ENCODE data around the gene GATC. TPM values are rescaled to one million over a fixed set of nuclear protein-coding genes. Genes with fewer than 3 reads are reported as not detected.

GATC gene
- total and polyA plus RNA-seq, 2 donors (not counting 1 experiment from before 2014, with no cell fraction given): 15.0 to 26.0 TPM

GRCh38 chr12:120468821-120469449 is 22.7 kb downstream of the GATC start:
- peaks cover 71% of the 10 kb centered on the region for H3K79me2 ChIP-seq (ENCODE audit: control insufficient read depth, insufficient read depth, low read length)
- peaks cover 20% of the 10 kb centered on the region in 2 donors for H3K4me1 ChIP-seq (ENCODE audit: control insufficient read depth in 2 of 2, insufficient read depth in 2 of 2, low read length in 2 of 2)
- ChIA-PET POLR2A (interaction anchor here (0.5 to 2.1 kb wide), 6 partner anchors 22 to 1100 kb away, joined by 3 to 26 read pairs (median 8); partner anchors contain the start of genes DYNLL1, RNU4-1 and RNU4-2), CTCF (interaction anchor here (0.6 to 3.0 kb wide), 16 partner anchors 11 to 614 kb away, joined by 3 to 13 read pairs (median 4); partner anchors contain the start of genes DYNLL1, GATC, SIRT4 and TRIAP1)
- H3K36me3 ChIP-seq (replicated peaks in 1 of 2; ENCODE audit: control extremely low read depth in 1 of 2, control insufficient read depth in 1 of 2, extremely low read depth in 1 of 2, insufficient read depth in 2 of 2, low read length in 1 of 2): peaks cover 5 to 25% of the 10 kb centered on the region in 2 experiments
- no peak for DNase-seq
- ATAC-seq (ENCODE audit: low read depth): peak; percentile 67
- peak overlapping the region; percentile 89 for H3K27ac Mint-ChIP-seq
- H3K4me1 Mint-ChIP-seq: peaks cover 33% of the 10 kb centered on the region
- TF ChIP-seq, protein P1, sequence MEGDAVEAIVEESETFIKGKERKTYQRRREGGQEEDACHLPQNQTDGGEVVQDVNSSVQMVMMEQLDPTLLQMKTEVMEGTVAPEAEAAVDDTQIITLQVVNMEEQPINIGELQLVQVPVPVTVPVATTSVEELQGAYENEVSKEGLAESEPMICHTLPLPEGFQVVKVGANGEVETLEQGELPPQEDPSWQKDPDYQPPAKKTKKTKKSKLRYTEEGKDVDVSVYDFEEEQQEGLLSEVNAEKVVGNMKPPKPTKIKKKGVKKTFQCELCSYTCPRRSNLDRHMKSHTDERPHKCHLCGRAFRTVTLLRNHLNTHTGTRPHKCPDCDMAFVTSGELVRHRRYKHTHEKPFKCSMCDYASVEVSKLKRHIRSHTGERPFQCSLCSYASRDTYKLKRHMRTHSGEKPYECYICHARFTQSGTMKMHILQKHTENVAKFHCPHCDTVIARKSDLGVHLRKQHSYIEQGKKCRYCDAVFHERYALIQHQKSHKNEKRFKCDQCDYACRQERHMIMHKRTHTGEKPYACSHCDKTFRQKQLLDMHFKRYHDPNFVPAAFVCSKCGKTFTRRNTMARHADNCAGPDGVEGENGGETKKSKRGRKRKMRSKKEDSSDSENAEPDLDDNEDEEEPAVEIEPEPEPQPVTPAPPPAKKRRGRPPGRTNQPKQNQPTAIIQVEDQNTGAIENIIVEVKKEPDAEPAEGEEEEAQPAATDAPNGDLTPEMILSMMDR (IDR thresholded peaks at IDR 0.05): no peak
- TF ChIP-seq EZH2 (IDR thresholded peaks at IDR 0.05; ENCODE audit: borderline replicate concordance, insufficient read depth, low read depth, low read length, poor library complexity, severe bottlenecking): no peak
- H3K4me2 ChIP-seq (replicated peaks; ENCODE audit: low read depth, low read length, poor library complexity, severe bottlenecking): peak overlapping the region; percentile 93
- no peaks in the 10 kb centered on the region for H3K9me3 ChIP-seq (ENCODE audit: control extremely low read depth in 1 of 3, control insufficient read depth in 2 of 3, insufficient read depth in 1 of 3, low read length in 2 of 3)
- no peaks in the 10 kb centered on the region for H3K27me3 ChIP-seq (replicated peaks in 1 of 4; ENCODE audit: control extremely low read depth in 1 of 4, control insufficient read depth in 3 of 4, insufficient read depth in 4 of 4, low read length in 3 of 4)
- peak overlapping the region; percentile 74 for H3K9ac ChIP-seq (ENCODE audit: low read length)
- H3K4me3 ChIP-seq (ENCODE audit: control extremely low read depth in 1 of 5, extremely low read depth in 1 of 5, insufficient read depth in 1 of 5, low read depth in 2 of 5, low read length in 4 of 5): peak overlapping the region; percentile 62 to 81 (median 74)
- H3K27ac ChIP-seq (ENCODE audit: low read length in 2 of 2): peak overlapping the region; percentile 80 to 94
- H2AFZ ChIP-seq (ENCODE audit: insufficient read depth, low read depth, low read length, poor library complexity, severe bottlenecking): peak overlapping the region; percentile 99
- H3K9me3 Mint-ChIP-seq (ENCODE audit: insufficient read depth): no peaks in the 10 kb centered on the region
- intact Hi-C loops (cut with micrococcal nuclease): loop anchor here (1.0 to 10.0 kb wide), 8 partner anchors 23 to 436 kb away; partner anchors contain the start of genes COQ5, COX6A1, DYNLL1 and GATC
- peak overlapping the region; percentile 91 for H3K4me3 Mint-ChIP-seq
- peaks cover 47% of the 10 kb centered on the region for H4K20me1 ChIP-seq (ENCODE audit: control insufficient read depth, insufficient read depth, low read length, poor library complexity, severe bottlenecking)
- under 1% methylated on average over 41 of the region's 57 CpGs for WGBS (ENCODE audit: insufficient coverage)
- no peaks in the 10 kb centered on the region for H3K27me3 Mint-ChIP-seq
